GM12878 (cell line): ENCODE results near the gene ST7.

Source experiments
- BACH1 ChIP-seq: fragments of 450-650 bp; IDR thresholded peaks from 2 replicates; pipeline ENCODE4 v1.6.1; 2017; ENCODE audit warnings: mild to moderate bottlenecking, borderline replicate concordance
- CBFB ChIP-seq: IDR thresholded peaks from 2 replicates; pipeline ENCODE4 v1.6.1; 2016; ENCODE audit warnings: antibody characterized with exemption, low read depth
- CBX3 ChIP-seq: fragments of 200-600 bp; sonication (generic); IDR thresholded peaks from 2 replicates; pipeline ENCODE4 v1.6.1; 2016; ENCODE audit warnings: low read depth, borderline replicate concordance
- CTCF ChIP-seq, 3 experiments: IDR thresholded peaks in 2 of 3; conservative IDR thresholded peaks in 1 of 3; 2 replicates each; pipeline ENCODE4 v1.5.1; 2011; ENCODE audit warnings: low read depth in 3 of 3, low read length in 3 of 3, mild to moderate bottlenecking in 3 of 3, control low read depth in 2 of 3, moderate library complexity in 2 of 3, inconsistent platforms in 1 of 3, mixed read lengths in 1 of 3; ENCODE audit not compliant: control insufficient read depth in 2 of 3, insufficient read depth in 1 of 3; ENCODE audit errors: extremely low read depth in 1 of 3
- EZH2 ChIP-seq: IDR thresholded peaks from 2 replicates; pipeline ENCODE4 v1.6.1; 2012; ENCODE audit warnings: low read depth, mild to moderate bottlenecking, control low read depth, inconsistent platforms, low read length, borderline replicate concordance; ENCODE audit not compliant: control insufficient read depth
- MYB ChIP-seq: fragments of 150-350 bp; IDR thresholded peaks from 2 replicates; pipeline ENCODE4 v1.6.1; 2014; ENCODE audit warnings: mild to moderate bottlenecking, low read depth, low read length, borderline replicate concordance
- RCOR1 ChIP-seq: conservative IDR thresholded peaks from 2 replicates; pipeline ENCODE4 v1.6.1; 2012; ENCODE audit warnings: low read depth, low read length, improper control_type of control experiment
- TCF3 ChIP-seq: IDR thresholded peaks from 2 replicates; pipeline ENCODE4 v1.6.1; 2012; ENCODE audit warnings: low read depth, mild to moderate bottlenecking, low read length, borderline replicate concordance; ENCODE audit not compliant: insufficient read depth
- ZNF384 ChIP-seq: IDR thresholded peaks from 2 replicates; pipeline ENCODE4 v1.6.1; 2012; ENCODE audit warnings: low read depth, mild to moderate bottlenecking, low read length, improper control_type of control experiment, borderline replicate concordance

- TF ChIP-seq CTCF (IDR thresholded peaks at IDR 0.05 in 2 of 3, conservative IDR thresholded peaks at IDR 0.05 in 1 of 3; ENCODE audit: control insufficient read depth in 2 of 3, extremely low read depth in 1 of 3, insufficient read depth in 1 of 3, low read depth in 3 of 3, low read length in 3 of 3) (no peak), CBX3 (no peak), EZH2 (no peak), TCF3 (no peak), RCOR1 (no peak), BACH1 (no peak), CBFB (no peak), MYB (no peak), ZNF384 (no peak)
Measured at GRCh38 chr7:117019786-117020590, 66.7 kb downstream of the ST7 start.
